Endodermal cell (in vitro differentiated cells): ENCODE measurements around the gene ACOX2. TPM values are rescaled to one million over a fixed set of nuclear protein-coding genes. Genes with fewer than 3 reads are reported as not detected.

Experiments used
- DNase-seq: peaks from one replicate; pipeline ENCODE4 v3.0.0-alpha.2; 2017
- H3K27ac ChIP-seq: 2 replicates; pipeline ENCODE4 v1.5.1; 2013; ENCODE audit warnings: mild to moderate bottlenecking, low read depth, low read length, moderate library complexity
- H3K27me3 ChIP-seq: 2 replicates; pipeline ENCODE4 v1.6.1; 2013; ENCODE audit warnings: mild to moderate bottlenecking, low read length, moderate library complexity; ENCODE audit not compliant: insufficient read depth, control insufficient read depth, poor library complexity, severe bottlenecking
- H3K36me3 ChIP-seq: 2 replicates; pipeline ENCODE4 v1.7.0; 2013; ENCODE audit warnings: mild to moderate bottlenecking, low read length, moderate library complexity; ENCODE audit not compliant: control insufficient read depth, insufficient read depth
- H3K4me1 ChIP-seq: one replicate; pipeline ENCODE4 v1.7.0; 2013; ENCODE audit warnings: low read length; ENCODE audit not compliant: control insufficient read depth, insufficient read depth
- H3K4me3 ChIP-seq: 2 replicates; pipeline ENCODE4 v1.5.1; 2013; ENCODE audit warnings: mild to moderate bottlenecking, low read length, moderate library complexity
- H3K9ac ChIP-seq: 2 replicates; pipeline ENCODE4 v1.6.1; 2013; ENCODE audit warnings: mild to moderate bottlenecking, low read length, moderate library complexity; ENCODE audit not compliant: poor library complexity, severe bottlenecking; ENCODE audit errors: extremely low read depth
- H3K9me3 ChIP-seq: 2 replicates; pipeline ENCODE4 v1.6.1; 2013; ENCODE audit warnings: mild to moderate bottlenecking, low read length, moderate library complexity; ENCODE audit not compliant: control insufficient read depth
- H3K27ac Mint-ChIP-seq: 2 replicates; pipeline ENCODE4 v1.8.0; 2020; ENCODE audit warnings: mixed read lengths
- H3K27me3 Mint-ChIP-seq: 2 replicates; pipeline ENCODE4 v1.8.0; 2021; ENCODE audit warnings: mild to moderate bottlenecking, mixed read lengths; ENCODE audit not compliant: insufficient read depth
- H3K36me3 Mint-ChIP-seq: 2 replicates; pipeline ENCODE4 v1.8.0; 2020; ENCODE audit warnings: low read depth, mixed read lengths
- H3K4me1 Mint-ChIP-seq: 2 replicates; pipeline ENCODE4 v1.8.0; 2020; ENCODE audit warnings: mixed read lengths
- H3K4me3 Mint-ChIP-seq: 2 replicates; pipeline ENCODE4 v1.8.0; 2020; ENCODE audit warnings: mild to moderate bottlenecking, moderate library complexity, mixed read lengths
- H3K9me3 Mint-ChIP-seq: 2 replicates; pipeline ENCODE4 v1.8.0; 2020; ENCODE audit warnings: mild to moderate bottlenecking, mixed read lengths
- CTCF ChIP-seq: fragments of 200-600 bp; sonication (generic); conservative IDR thresholded peaks from 2 replicates; pipeline ENCODE4 v1.5.0; 2021; ENCODE audit warnings: antibody characterized with exemption, mild to moderate bottlenecking
- WGBS, 2 experiments: methylation state at CpG; one replicate each; pipeline versions ENCODE4 v1.1.5 to v1.1.7; 2013; ENCODE audit warnings: missing lambda C conversion rate in 2 of 2, mixed read lengths in 1 of 2; ENCODE audit not compliant: insufficient coverage in 1 of 2, insufficient read length in 1 of 2; 5-methylcytosine and 5-hydroxymethylcytosine counted together
- total RNA-seq, 2 donors: library from RNA; stranded (reverse); fragmentation: NEBNext Ultra II Directional in 1 of 2; extraction: Animal tissue kit (Norgen Biotek cat#: 25700) in 1 of 2; gene quantifications; 2 replicates in 1 of 2; 3 replicates in 1 of 2; pipeline ENCODE4 v1.2.1, GENCODE V29; 2021

Gene ACOX2
- total RNA-seq, 2 donors from 2014 or later, result 6.6 to 9.8 TPM

DNA sequence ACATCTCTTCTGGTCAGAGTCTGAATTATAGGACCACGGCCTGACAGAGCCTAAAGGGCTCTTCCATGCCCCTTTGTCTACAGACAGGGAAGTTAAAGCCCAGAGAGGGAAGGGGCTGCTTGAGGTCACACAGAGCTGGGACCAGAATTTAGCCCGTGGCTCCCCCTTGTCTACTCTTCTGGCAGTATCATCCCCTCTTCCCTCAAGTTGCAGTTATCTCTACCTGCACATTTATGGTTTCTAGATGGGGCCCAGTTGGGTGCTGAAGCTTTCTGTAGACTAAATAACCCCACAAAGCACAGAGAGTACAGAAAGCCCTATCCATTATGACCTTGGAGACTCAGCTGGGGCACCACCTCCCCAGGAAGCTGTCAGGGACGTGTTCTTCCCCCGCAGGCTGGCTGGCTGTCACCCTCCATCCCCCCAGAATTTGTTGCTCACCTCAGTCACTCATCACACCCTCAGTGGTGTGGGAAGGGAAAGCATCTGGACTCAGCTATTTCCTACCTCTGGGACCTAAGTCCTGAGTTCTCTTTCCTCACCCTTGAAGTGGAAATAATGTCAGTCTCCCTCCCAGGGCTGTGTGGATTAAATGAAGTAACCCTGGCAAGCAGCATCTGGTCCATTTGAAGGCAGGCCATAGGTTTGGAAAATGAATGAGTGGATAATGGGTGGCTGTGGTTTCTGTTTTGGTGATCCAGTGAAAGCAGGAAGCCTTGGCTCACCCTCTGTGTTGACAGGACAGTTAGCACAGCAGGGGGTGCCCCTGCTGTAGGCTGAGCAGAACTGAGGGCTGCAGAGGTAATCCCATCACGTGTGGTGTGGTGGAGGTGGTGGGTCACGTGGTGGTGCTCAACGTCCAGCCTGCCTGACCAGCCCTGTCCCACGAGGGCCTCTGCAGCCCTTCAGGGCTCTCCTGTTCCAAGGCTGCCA is 16.3 kb downstream of the ACOX2 start:
- Histone ChIP-seq H3K4me3 (no peak overlapping the region), H3K36me3 (no peaks in the 10 kb centered on the region), H3K27ac (no peak overlapping the region), H3K9me3 (no peaks in the 10 kb centered on the region), H3K27me3 (peaks cover 16% of the 10 kb centered on the region), H3K4me1 (peaks cover 19% of the 10 kb centered on the region), H3K9ac (no peak overlapping the region)
- H3K36me3 Mint-ChIP-seq, result peaks cover 3% of the 10 kb centered on the region
- H3K27ac Mint-ChIP-seq, result no peak overlapping the region
- H3K27me3 Mint-ChIP-seq, result peaks cover 25% of the 10 kb centered on the region
- peaks cover 49% of the 10 kb centered on the region for H3K4me1 Mint-ChIP-seq
- 65 to 72% methylated on average over 4 to 8 of the region's 8 CpGs for WGBS, 2 experiments
- no peaks in the 10 kb centered on the region for H3K9me3 Mint-ChIP-seq
- TF ChIP-seq CTCF, result no peak
- DNase-seq, result peak; percentile 77
- no peak overlapping the region for H3K4me3 Mint-ChIP-seq

DNA sequence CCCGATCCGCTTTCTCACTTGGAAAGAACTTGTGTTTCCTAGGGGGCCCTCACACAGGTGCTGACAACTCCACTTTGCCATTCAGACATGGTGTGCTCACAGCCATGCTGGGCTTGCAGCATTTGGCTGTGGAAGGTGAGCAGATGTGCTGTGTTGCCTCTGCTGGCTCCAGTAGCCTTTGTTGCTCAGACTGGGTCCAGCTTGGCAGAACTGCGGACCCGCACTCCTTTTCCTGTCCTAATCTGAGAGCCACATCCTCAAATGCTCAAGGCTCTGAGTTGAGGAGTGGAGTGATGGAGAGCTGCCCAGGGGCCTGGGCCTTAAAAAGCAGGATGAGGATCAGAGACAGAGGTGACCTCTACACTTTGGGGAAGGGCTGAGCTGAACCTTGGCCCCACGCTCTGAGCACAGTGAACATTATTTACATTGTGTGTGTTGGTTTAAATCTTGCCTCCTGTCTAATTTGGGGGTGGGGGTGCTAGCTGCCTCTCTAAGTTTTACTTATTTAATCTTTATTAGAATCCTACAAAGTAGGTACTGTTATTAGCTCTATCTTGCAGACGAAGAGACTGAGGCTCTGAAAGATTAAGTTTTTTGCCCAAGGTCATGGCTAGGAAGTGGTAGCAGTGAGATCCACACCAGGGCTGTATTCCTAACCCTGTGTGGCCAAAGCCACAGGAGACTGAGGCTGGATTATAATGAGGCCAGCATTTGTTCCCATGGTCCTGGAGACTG is 17.2 kb downstream of the ACOX2 start:
- Histone ChIP-seq H3K9ac (no peak overlapping the region), H3K4me1 (peaks cover 19% of the 10 kb centered on the region), H3K4me3 (no peak overlapping the region), H3K27me3 (peaks cover 10% of the 10 kb centered on the region), H3K27ac (no peak overlapping the region), H3K36me3 (no peaks in the 10 kb centered on the region), H3K9me3 (no peaks in the 10 kb centered on the region)
- 88 to 100% methylated on average over 2 to 6 of the region's 6 CpGs for WGBS, 2 experiments
- TF ChIP-seq CTCF, result no peak
- no peak overlapping the region for H3K27ac Mint-ChIP-seq
- peaks cover 3% of the 10 kb centered on the region for H3K36me3 Mint-ChIP-seq
- peaks cover 49% of the 10 kb centered on the region for H3K4me1 Mint-ChIP-seq
- no peak for DNase-seq
- peaks cover 17% of the 10 kb centered on the region for H3K27me3 Mint-ChIP-seq
- no peaks in the 10 kb centered on the region for H3K9me3 Mint-ChIP-seq
- no peak overlapping the region for H3K4me3 Mint-ChIP-seq

- no peaks in the 10 kb centered on the region for H3K36me3 ChIP-seq
- H3K9ac ChIP-seq, result no peak overlapping the region
- H3K9me3 Mint-ChIP-seq, result no peaks in the 10 kb centered on the region
- peaks cover 3% of the 10 kb centered on the region for H3K36me3 Mint-ChIP-seq
- no peaks in the 10 kb centered on the region for H3K9me3 ChIP-seq
- no peak for DNase-seq
- H3K27ac Mint-ChIP-seq, result no peak overlapping the region
- WGBS, 2 experiments, result 71 to 88% methylated on average over 3 of the region's 3 CpGs
- no peak overlapping the region for H3K4me3 Mint-ChIP-seq
- no peak for TF ChIP-seq CTCF
- H3K4me1 Mint-ChIP-seq, result peaks cover 45% of the 10 kb centered on the region
- peaks cover 7% of the 10 kb centered on the region for H3K27me3 Mint-ChIP-seq
- peaks cover 19% of the 10 kb centered on the region for H3K4me1 ChIP-seq
- H3K27me3 ChIP-seq, result no peaks in the 10 kb centered on the region
- H3K4me3 ChIP-seq, result no peak overlapping the region
- H3K27ac ChIP-seq, result no peak overlapping the region
These were observed 18.6 kb downstream of the ACOX2 start for GRCh38 chr3:58518291-58518789.
